ENCODE data around the gene TNIK.

DNA sequence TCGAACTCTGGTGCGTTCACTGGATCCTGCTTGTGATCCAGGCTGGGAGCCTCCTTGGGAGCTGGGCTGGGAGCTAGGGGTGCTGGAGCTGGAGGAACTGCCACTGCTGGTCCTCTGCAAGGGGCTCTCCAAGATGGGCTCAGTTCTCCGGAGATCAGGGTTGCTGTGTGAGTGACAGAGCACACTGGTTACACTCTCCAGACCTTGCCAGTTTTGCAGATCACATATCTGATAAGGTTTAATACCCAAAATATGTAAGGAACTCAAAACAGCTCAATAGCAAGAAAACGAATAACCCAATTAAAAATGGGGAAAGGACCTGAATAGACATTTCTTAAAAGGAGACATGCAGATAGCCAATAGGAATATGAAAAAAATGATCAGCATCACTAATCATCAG is 349.5 kb downstream of the TNIK start:
- no peak for TF ChIP-seq NFRKB (IDR thresholded peaks at IDR 0.05)
- TF ChIP-seq YY1 (IDR thresholded peaks at IDR 0.05; ENCODE audit: insufficient read depth, insufficient replicate concordance, low read depth, low read length), result no peak
- TF ChIP-seq ONECUT2 (CRISPR knock-in tag; IDR thresholded peaks at IDR 0.05), result no peak

Measured in HepG2 (cell line).